PC-3 (cell line): Measurements from ENCODE around the gene DMBX1.

Source experiments
- CTCF ChIP-seq: fragments of 300-600 bp; sonication (generic); conservative IDR thresholded peaks from 2 replicates; pipeline ENCODE4 v1.5.1; 2017; ENCODE audit warnings: antibody characterized with exemption, low read depth, mild to moderate bottlenecking, low read length
- EZH2 ChIP-seq: fragments of 300-600 bp; sonication (generic); IDR thresholded peaks from one replicate; pipeline ENCODE4 v1.6.1; 2017; ENCODE audit warnings: antibody characterized with exemption, mild to moderate bottlenecking, low read length; ENCODE audit not compliant: unreplicated experiment
- EZH2phosphoT487 ChIP-seq: fragments of 300-600 bp; sonication (generic); IDR thresholded peaks from 2 replicates; pipeline ENCODE4 v1.6.1; 2018; ENCODE audit warnings: mild to moderate bottlenecking, antibody characterized with exemption, low read length, borderline replicate concordance

GRCh38 chr1:46489638-46490405, at the start of gene DMBX1:
- no peak for TF ChIP-seq CTCF
- no peak for TF ChIP-seq EZH2
- no peak for TF ChIP-seq EZH2phosphoT487
